Astrocyte of the spinal cord (primary cell): ENCODE results near the gene AIF1L.

Experiments used
- DNase-seq: peaks from one replicate; pipeline ENCODE4 v3.0.0; 2011; ENCODE audit warnings: low read depth, low spot score
- H3K4me3 ChIP-seq: 2 replicates; pipeline ENCODE4 v1.5.1; 2011; ENCODE audit warnings: low read depth, mild to moderate bottlenecking, low read length, moderate library complexity
- in situ Hi-C: cut with HindIII; loops from 2 replicates; pipeline ENCODE4 v1.10.0; 2017; ENCODE audit warnings: low sequenced_read_pairs
- TF ChIP-seq, protein P1 (sequence below): IDR thresholded peaks from 2 replicates; pipeline ENCODE4 v1.5.1; 2012; ENCODE audit warnings: low read depth, mild to moderate bottlenecking, low read length, inconsistent platforms

AIF1L gene

DNA sequence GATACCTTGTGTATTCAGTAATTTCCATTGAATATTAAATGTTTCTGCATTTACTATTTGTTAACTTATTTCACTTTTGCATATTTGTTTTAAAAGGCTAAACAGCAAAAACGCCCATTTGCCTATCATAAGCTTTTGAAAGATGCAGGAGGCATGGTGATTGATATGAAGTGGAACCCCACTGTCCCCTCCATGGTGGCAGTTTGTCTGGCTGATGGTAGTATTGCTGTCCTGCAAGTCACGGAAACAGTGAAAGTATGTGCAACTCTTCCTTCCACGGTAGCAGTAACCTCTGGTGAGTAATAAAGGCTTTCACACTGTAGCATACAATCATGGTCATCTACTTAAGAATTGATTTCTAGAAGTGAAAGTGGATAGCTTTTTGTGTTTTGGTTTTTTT lies 32.9 kb downstream of the AIF1L start:
- DNase-seq = no peak
- in situ Hi-C loops = no loop called here
- no peak overlapping the region for H3K4me3 ChIP-seq
- TF ChIP-seq, protein P1, sequence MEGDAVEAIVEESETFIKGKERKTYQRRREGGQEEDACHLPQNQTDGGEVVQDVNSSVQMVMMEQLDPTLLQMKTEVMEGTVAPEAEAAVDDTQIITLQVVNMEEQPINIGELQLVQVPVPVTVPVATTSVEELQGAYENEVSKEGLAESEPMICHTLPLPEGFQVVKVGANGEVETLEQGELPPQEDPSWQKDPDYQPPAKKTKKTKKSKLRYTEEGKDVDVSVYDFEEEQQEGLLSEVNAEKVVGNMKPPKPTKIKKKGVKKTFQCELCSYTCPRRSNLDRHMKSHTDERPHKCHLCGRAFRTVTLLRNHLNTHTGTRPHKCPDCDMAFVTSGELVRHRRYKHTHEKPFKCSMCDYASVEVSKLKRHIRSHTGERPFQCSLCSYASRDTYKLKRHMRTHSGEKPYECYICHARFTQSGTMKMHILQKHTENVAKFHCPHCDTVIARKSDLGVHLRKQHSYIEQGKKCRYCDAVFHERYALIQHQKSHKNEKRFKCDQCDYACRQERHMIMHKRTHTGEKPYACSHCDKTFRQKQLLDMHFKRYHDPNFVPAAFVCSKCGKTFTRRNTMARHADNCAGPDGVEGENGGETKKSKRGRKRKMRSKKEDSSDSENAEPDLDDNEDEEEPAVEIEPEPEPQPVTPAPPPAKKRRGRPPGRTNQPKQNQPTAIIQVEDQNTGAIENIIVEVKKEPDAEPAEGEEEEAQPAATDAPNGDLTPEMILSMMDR = no peak

DNA sequence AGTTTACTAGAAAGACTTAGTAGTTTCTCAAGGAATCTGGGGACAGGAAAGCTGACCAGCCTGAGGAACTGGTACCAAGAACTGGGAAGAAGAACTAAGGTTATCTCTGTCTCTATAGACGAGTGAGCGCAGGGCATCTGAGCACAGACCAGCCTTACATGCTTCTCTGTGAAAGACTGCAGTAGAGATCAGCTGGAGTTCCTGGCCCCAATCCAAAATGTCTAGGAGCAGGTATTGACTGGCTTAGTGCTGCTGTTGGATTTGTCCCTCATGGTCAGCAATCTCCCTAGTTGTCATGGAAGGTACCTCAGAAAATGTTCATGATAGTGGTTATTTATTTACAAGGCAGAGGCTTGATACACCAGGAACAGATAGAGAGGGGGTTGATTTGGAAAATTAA lies 42.3 kb downstream of the AIF1L start:
- in situ Hi-C loops = no loop called here
- TF ChIP-seq, protein P1 = no peak
- no peak for DNase-seq
- no peak overlapping the region for H3K4me3 ChIP-seq

DNA sequence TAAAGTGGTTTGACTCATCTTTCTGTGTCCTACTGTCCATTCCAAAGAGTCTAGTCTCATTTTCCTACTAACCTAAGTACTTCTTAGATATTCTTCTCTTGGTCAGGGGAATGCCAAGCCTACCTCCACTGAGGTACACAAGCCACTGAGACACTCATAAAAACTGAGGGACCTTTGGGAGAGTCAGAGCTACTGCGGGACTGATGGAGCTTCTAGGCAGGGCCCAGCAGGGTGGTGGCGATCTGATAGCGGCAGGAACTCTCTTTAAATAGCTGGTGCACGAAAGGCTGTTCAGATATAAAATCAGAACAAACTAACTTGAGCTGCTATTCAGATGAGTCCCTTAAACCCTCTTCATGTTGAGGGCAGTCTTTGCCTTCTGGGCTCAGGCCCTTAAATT lies 43.8 kb downstream of the AIF1L start:
- H3K4me3 ChIP-seq = no peak overlapping the region
- TF ChIP-seq, protein P1 = no peak
- in situ Hi-C loops = no loop called here
- DNase-seq = no peak

DNA sequence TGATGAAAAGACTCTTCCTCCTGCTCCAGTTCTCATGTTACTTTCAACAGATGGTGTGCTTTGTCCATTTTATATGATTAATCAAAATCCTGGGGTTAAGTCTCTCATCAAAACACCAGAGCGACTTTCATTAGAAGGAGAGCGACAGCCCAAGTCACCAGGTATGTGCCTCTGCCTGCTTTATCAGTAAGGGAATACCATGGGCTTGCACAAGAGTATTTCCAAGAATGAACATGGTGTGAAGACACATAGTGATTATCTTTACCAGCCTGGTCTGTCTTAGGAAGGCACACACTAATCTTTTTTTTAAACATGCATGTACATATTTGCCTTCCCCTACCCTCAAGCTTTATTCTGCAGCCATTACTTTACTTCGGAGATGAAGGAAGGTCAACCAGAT lies 44.2 kb downstream of the AIF1L start:
- in situ Hi-C loops = no loop called here
- TF ChIP-seq, protein P1 = no peak

DNA sequence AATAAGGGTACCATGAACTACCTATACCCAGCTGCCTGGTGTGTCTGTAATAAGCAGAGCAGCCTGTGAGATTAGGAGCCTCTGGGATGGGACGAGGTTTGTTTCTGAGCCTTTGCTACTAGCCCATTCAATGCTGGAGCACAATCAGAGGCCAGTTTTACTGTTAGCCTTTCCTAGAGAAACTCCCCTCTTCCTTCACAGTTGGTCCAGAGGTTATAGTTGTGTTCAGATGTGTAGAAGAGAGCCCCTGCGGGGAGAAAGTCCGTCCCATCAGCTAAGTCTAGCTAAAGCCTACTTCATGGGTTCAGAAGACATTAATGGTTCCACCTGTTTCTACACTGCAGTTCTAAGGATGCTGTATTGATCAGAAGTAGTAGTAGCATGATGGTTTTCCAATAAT lies 45.8 kb downstream of the AIF1L start:
- in situ Hi-C loops = no loop called here
- no peak for DNase-seq
- TF ChIP-seq, protein P1 = no peak
- H3K4me3 ChIP-seq = no peak overlapping the region

More for the DNA sequence above, 44.2 kb downstream of the AIF1L start:
- H3K4me3 ChIP-seq = no peak overlapping the region
- DNase-seq = no peak

DNA sequence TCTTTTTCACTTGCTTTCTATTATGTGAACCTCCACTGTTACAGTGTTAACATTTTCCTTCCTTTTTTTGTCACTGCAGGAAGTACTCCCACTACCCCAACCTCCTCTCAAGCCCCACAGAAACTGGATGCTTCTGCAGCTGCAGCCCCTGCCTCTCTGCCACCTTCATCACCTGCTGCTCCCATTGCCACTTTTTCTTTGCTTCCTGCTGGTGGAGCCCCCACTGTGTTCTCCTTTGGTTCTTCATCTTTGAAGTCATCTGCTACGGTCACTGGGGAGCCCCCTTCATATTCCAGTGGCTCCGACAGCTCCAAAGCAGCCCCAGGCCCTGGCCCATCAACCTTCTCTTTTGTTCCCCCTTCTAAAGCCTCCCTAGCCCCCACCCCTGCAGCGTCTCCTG lies 47.9 kb downstream of the AIF1L start:
- in situ Hi-C loops = no loop called here
- H3K4me3 ChIP-seq = no peak overlapping the region
- TF ChIP-seq, protein P1 = no peak

DNA sequence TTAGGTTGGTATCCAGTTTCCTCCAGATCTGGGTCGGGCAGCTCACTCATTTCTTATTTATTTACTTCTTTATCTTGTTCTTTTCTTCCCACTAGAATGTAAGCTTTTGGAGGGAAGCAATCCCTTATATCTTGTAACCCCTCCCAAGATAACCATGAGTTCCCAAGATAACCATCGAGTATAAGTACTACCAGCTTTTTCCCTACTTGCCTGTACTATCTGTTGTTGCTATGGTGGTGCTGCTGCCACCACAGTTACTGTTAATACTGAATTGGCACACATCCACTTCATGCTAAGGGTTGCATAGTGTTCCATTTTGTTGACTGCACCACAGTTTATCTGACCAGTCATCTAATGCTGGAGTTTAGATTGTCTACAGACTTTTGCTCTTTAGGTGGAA lies 48.9 kb downstream of the AIF1L start:
- TF ChIP-seq, protein P1 = no peak
- H3K4me3 ChIP-seq = no peak overlapping the region
- in situ Hi-C loops = no loop called here
- DNase-seq = no peak

More for the DNA sequence above, 47.9 kb downstream of the AIF1L start:
- no peak for DNase-seq
